Activated CD8-positive, alpha-beta memory T cell treated with anti-CD3 and anti-CD28 coated beads for 1 hour (primary cell): ENCODE results near the gene CPNE5.

Experiments
- DNase-seq, 2 donors: peaks; one replicate each; pipeline ENCODE4 v3.0.0-alpha.2; 2020; ENCODE audit warnings: low read depth in 1 of 2; ENCODE audit errors: extremely low read depth in 1 of 2

The CPNE5 gene

GRCh38 chr6:36751091-36751490 lies 88.2 kb downstream of the CPNE5 start:
- DNase-seq: no peak

GRCh38 chr6:36749829-36750489 lies 89.3 kb downstream of the CPNE5 start:
- no peak for DNase-seq

GRCh38 chr6:36746251-36746650 lies 93.0 kb downstream of the CPNE5 start:
- DNase-seq: no peak

GRCh38 chr6:36745836-36746235 lies 93.4 kb downstream of the CPNE5 start:
- no peak for DNase-seq

GRCh38 chr6:36745283-36745682 lies 94.0 kb downstream of the CPNE5 start:
- DNase-seq: no peak

- DNase-seq: no peak
Observed at GRCh38 chr6:36744304-36744673, 95.0 kb downstream of the CPNE5 start.

- no peak for DNase-seq
Observed at GRCh38 chr6:36743538-36744303, 95.5 kb downstream of the CPNE5 start.

- no peak for DNase-seq
Observed at GRCh38 chr6:36743032-36743431, 96.2 kb downstream of the CPNE5 start.

- no peak for DNase-seq
Observed at GRCh38 chr6:36742146-36742545, 97.1 kb downstream of the CPNE5 start.

- DNase-seq: no peak
Observed at GRCh38 chr6:36740818-36741179, 98.4 kb downstream of the CPNE5 start.

- DNase-seq: no peak
Observed at GRCh38 chr6:36739947-36740817, 99.1 kb downstream of the CPNE5 start.

GRCh38 chr6:36738108-36738507 lies 101.1 kb downstream of the CPNE5 start:
- DNase-seq: no peak

GRCh38 chr6:36737043-36737785 lies 102.0 kb downstream of the CPNE5 start:
- no peak for DNase-seq

- DNase-seq: no peak
Observed at GRCh38 chr6:36735110-36736071, 103.9 kb downstream of the CPNE5 start.

GRCh38 chr6:36734486-36735060 lies 104.7 kb downstream of the CPNE5 start:
- no peak for DNase-seq

- DNase-seq: no peak
Observed at GRCh38 chr6:36733300-36733699, 105.9 kb downstream of the CPNE5 start.

GRCh38 chr6:36731622-36732310 lies 107.5 kb downstream of the CPNE5 start:
- no peak for DNase-seq

- no peak for DNase-seq
Observed at GRCh38 chr6:36730424-36731380, 108.5 kb downstream of the CPNE5 start.
